Liver (tissue), 9 donors: Measurements from ENCODE around the gene CHCT1. TPM values are rescaled to one million over a fixed set of nuclear protein-coding genes. Genes with fewer than 3 reads are reported as not detected.

Experiments
- DNase-seq: peaks from one replicate; pipeline ENCODE4 v3.0.0-alpha.2; 2017; ENCODE audit warnings: low spot score
- H3K27ac ChIP-seq, 2 donors: one replicate each; pipeline ENCODE4 v1.7.0; 2013; ENCODE audit warnings: inconsistent platforms in 2 of 2, low read length in 2 of 2, control low read depth in 1 of 2, low read depth in 1 of 2, mild to moderate bottlenecking in 1 of 2
- H3K27me3 ChIP-seq, 4 donors: one replicate each; pipeline versions ENCODE4 v1.6.1 to v1.7.0; 2013; ENCODE audit warnings: low read length in 3 of 4, inconsistent platforms in 1 of 4, mild to moderate bottlenecking in 1 of 4, moderate library complexity in 1 of 4; ENCODE audit not compliant: control insufficient read depth in 4 of 4, insufficient read depth in 4 of 4
- H3K36me3 ChIP-seq, 4 donors: one replicate each; pipeline versions ENCODE4 v1.6.1 to v1.7.0; 2013; ENCODE audit warnings: low read length in 3 of 4, mild to moderate bottlenecking in 3 of 4, low read depth in 1 of 4, moderate library complexity in 1 of 4; ENCODE audit not compliant: control insufficient read depth in 4 of 4, insufficient read depth in 3 of 4
- H3K4me1 ChIP-seq, 4 donors: one replicate each; pipeline versions ENCODE4 v1.6.1 to v1.7.0; 2013; ENCODE audit warnings: low read length in 3 of 4, mild to moderate bottlenecking in 3 of 4, moderate library complexity in 1 of 4; ENCODE audit not compliant: control insufficient read depth in 4 of 4, insufficient read depth in 4 of 4
- H3K4me3 ChIP-seq, 3 donors: one replicate each; pipeline versions ENCODE4 v1.6.1 to v1.7.0; 2013; ENCODE audit warnings: low read length in 3 of 3, control low read depth in 1 of 3, low read depth in 1 of 3, mild to moderate bottlenecking in 1 of 3
- H3K9ac ChIP-seq, 2 donors: one replicate each; pipeline ENCODE4 v1.7.0; 2013; ENCODE audit warnings: low read length in 2 of 2, mild to moderate bottlenecking in 2 of 2, moderate library complexity in 2 of 2, control low read depth in 1 of 2, low read depth in 1 of 2
- H3K9me3 ChIP-seq, 4 donors: one replicate each; pipeline versions ENCODE4 v1.6.1 to v1.7.0; 2013; ENCODE audit warnings: low read length in 3 of 4; ENCODE audit not compliant: control insufficient read depth in 4 of 4
- EGR1 ChIP-seq, 2 donors: IDR thresholded peaks; 2 replicates each; pipeline ENCODE4 v1.6.1; 2016 to 2018; ENCODE audit warnings: antibody characterized with exemption in 2 of 2, low read depth in 2 of 2
- FOXA1 ChIP-seq: IDR thresholded peaks from 2 replicates; pipeline ENCODE4 v1.6.1; 2016; ENCODE audit warnings: antibody characterized with exemption
- FOXA2 ChIP-seq: IDR thresholded peaks from 2 replicates; pipeline ENCODE4 v1.6.1; 2016; ENCODE audit warnings: antibody characterized with exemption
- GABPA ChIP-seq, 2 donors: IDR thresholded peaks in 1 of 2; conservative IDR thresholded peaks in 1 of 2; 2 replicates each; pipeline ENCODE4 v1.6.1; 2016; ENCODE audit warnings: antibody characterized with exemption in 2 of 2, mild to moderate bottlenecking in 1 of 2, moderate library complexity in 1 of 2
- HNF4A ChIP-seq, 2 donors: conservative IDR thresholded peaks; 2 replicates each; pipeline ENCODE4 v1.6.1; 2016; ENCODE audit warnings: antibody characterized with exemption in 2 of 2, mild to moderate bottlenecking in 2 of 2
- HNF4G ChIP-seq: IDR thresholded peaks from 2 replicates; pipeline ENCODE4 v1.6.1; 2016; ENCODE audit warnings: antibody characterized with exemption
- JUND ChIP-seq, 2 donors: IDR thresholded peaks; 2 replicates each; pipeline ENCODE4 v1.6.1; 2016; ENCODE audit warnings: antibody characterized with exemption in 2 of 2
- NR2F2 ChIP-seq: IDR thresholded peaks from 2 replicates; pipeline ENCODE4 v1.6.1; 2016; ENCODE audit warnings: antibody characterized with exemption
- RAD21 ChIP-seq, 2 donors: IDR thresholded peaks; 2 replicates each; pipeline ENCODE4 v1.6.1; 2016; ENCODE audit warnings: antibody characterized with exemption in 2 of 2, mild to moderate bottlenecking in 2 of 2
- RXRA ChIP-seq, 2 donors: IDR thresholded peaks; 2 replicates each; pipeline ENCODE4 v1.6.1; 2017 to 2018; ENCODE audit warnings: antibody characterized with exemption in 2 of 2, mild to moderate bottlenecking in 1 of 2
- SP1 ChIP-seq: IDR thresholded peaks from 2 replicates; pipeline ENCODE4 v1.6.1; 2018; ENCODE audit warnings: antibody characterized with exemption, mild to moderate bottlenecking
- TAF1 ChIP-seq: conservative IDR thresholded peaks from 2 replicates; pipeline ENCODE4 v1.6.1; 2016; ENCODE audit warnings: antibody characterized with exemption, mild to moderate bottlenecking
- YY1 ChIP-seq: IDR thresholded peaks from 2 replicates; pipeline ENCODE4 v1.6.1; 2016; ENCODE audit warnings: antibody characterized with exemption, mild to moderate bottlenecking
- WGBS: extraction: QIAGEN DNeasy Blood & Tissue Kit; methylation state at CpG from one replicate; pipeline ENCODE4 v1.1.7; 2013; 5-methylcytosine and 5-hydroxymethylcytosine counted together
- polyA plus RNA-seq, 2 donors: library from polyadenylated mRNA; stranded (reverse) in 1 of 2; unstranded in 1 of 2; fragments of 200-250 nt in 1 of 2; fragments of >200 nt in 1 of 2; fragmentation: Nextera tagmentation in 1 of 2; extraction: Ambion mirVana in 1 of 2; gene quantifications; one replicate each; pipeline versions ENCODE4 v1.2.1 to v1.2.3, GENCODE V29; 2013 to 2015
- total RNA-seq, 2 donors: library from RNA; depleted of rRNA; stranded (reverse); fragments of >200 nt; gene quantifications; one replicate each; pipeline ENCODE4 v1.2.3, GENCODE V29; 2014
- TF ChIP-seq, protein P1 (sequence below): IDR thresholded peaks from 2 replicates; pipeline ENCODE4 v1.6.1; 2016; ENCODE audit warnings: antibody characterized with exemption, mild to moderate bottlenecking
- TF ChIP-seq, protein P2 (sequence below): IDR thresholded peaks from 2 replicates; pipeline ENCODE4 v1.6.1; 2016; ENCODE audit warnings: antibody characterized with exemption
- TF ChIP-seq, protein P3 (sequence below): fragments of 150-350 bp; IDR thresholded peaks from 2 replicates; pipeline ENCODE4 v1.5.1; 2017; ENCODE audit warnings: improper control_type of control experiment, low read depth, low read length; ENCODE audit not compliant: missing input control
- TF ChIP-seq, protein P4 (sequence below): IDR thresholded peaks from 2 replicates; pipeline ENCODE4 v1.6.1; 2016; ENCODE audit warnings: antibody characterized with exemption
- TF ChIP-seq, protein P5 (sequence below): IDR thresholded peaks from 2 replicates; pipeline ENCODE4 v1.6.1; 2016; ENCODE audit warnings: antibody characterized with exemption
- donor health status: healthy.
- donor health status: healthy.
- donor health status: healthy.
- donor health status: healthy.
- donor health status: healthy.

CHCT1 gene
- total and polyA plus RNA-seq, 4 donors = not detected

DNA sequence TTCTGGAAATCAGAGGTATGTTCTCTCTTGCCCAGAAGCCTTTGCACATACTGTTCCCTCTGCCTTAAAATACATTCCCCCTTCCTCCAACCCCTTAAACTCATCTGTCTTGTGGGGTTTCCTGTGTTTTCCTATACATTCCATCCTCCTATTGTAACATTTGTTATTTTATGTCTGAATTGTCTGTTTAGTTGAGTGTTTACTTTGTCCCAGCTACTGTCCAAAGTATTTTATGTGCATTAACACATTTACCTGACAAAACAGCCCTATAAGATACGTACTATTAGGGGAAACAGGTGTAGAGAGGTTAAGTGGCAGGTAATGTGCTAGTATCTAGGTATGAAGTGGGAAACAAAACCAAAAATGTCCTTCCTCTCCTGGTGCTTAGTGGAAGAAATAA, 42.1 kb downstream of the CHCT1 start:
- WGBS = 98% methylated on average over 1 of the region's 1 CpG
- H3K36me3 ChIP-seq = peaks cover 7 to 29% (median 23%) of the 10 kb centered on the region in 4 donors
- TF ChIP-seq TAF1 (no peak), GABPA (IDR thresholded peaks at IDR 0.05 in 1 of 2, conservative IDR thresholded peaks at IDR 0.05 in 1 of 2) (no peak), RXRA (IDR thresholded peaks at IDR 0.05) (no peak), FOXA2 (no peak), YY1 (no peak), FOXA1 (no peak), HNF4A (conservative IDR thresholded peaks at IDR 0.05) (no peak), EGR1 (IDR thresholded peaks at IDR 0.05; ENCODE audit: low read depth in 2 of 2) (no peak), JUND (IDR thresholded peaks at IDR 0.05) (no peak), SP1 (no peak), HNF4G (no peak), NR2F2 (no peak), RAD21 (IDR thresholded peaks at IDR 0.05) (no peak)
- TF ChIP-seq, protein P1, sequence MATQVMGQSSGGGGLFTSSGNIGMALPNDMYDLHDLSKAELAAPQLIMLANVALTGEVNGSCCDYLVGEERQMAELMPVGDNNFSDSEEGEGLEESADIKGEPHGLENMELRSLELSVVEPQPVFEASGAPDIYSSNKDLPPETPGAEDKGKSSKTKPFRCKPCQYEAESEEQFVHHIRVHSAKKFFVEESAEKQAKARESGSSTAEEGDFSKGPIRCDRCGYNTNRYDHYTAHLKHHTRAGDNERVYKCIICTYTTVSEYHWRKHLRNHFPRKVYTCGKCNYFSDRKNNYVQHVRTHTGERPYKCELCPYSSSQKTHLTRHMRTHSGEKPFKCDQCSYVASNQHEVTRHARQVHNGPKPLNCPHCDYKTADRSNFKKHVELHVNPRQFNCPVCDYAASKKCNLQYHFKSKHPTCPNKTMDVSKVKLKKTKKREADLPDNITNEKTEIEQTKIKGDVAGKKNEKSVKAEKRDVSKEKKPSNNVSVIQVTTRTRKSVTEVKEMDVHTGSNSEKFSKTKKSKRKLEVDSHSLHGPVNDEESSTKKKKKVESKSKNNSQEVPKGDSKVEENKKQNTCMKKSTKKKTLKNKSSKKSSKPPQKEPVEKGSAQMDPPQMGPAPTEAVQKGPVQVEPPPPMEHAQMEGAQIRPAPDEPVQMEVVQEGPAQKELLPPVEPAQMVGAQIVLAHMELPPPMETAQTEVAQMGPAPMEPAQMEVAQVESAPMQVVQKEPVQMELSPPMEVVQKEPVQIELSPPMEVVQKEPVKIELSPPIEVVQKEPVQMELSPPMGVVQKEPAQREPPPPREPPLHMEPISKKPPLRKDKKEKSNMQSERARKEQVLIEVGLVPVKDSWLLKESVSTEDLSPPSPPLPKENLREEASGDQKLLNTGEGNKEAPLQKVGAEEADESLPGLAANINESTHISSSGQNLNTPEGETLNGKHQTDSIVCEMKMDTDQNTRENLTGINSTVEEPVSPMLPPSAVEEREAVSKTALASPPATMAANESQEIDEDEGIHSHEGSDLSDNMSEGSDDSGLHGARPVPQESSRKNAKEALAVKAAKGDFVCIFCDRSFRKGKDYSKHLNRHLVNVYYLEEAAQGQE = no peak
- TF ChIP-seq, protein P2, sequence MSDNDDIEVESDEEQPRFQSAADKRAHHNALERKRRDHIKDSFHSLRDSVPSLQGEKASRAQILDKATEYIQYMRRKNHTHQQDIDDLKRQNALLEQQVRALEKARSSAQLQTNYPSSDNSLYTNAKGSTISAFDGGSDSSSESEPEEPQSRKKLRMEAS = no peak
- TF ChIP-seq, protein P3, sequence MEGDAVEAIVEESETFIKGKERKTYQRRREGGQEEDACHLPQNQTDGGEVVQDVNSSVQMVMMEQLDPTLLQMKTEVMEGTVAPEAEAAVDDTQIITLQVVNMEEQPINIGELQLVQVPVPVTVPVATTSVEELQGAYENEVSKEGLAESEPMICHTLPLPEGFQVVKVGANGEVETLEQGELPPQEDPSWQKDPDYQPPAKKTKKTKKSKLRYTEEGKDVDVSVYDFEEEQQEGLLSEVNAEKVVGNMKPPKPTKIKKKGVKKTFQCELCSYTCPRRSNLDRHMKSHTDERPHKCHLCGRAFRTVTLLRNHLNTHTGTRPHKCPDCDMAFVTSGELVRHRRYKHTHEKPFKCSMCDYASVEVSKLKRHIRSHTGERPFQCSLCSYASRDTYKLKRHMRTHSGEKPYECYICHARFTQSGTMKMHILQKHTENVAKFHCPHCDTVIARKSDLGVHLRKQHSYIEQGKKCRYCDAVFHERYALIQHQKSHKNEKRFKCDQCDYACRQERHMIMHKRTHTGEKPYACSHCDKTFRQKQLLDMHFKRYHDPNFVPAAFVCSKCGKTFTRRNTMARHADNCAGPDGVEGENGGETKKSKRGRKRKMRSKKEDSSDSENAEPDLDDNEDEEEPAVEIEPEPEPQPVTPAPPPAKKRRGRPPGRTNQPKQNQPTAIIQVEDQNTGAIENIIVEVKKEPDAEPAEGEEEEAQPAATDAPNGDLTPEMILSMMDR = no peak
- TF ChIP-seq, protein P4, sequence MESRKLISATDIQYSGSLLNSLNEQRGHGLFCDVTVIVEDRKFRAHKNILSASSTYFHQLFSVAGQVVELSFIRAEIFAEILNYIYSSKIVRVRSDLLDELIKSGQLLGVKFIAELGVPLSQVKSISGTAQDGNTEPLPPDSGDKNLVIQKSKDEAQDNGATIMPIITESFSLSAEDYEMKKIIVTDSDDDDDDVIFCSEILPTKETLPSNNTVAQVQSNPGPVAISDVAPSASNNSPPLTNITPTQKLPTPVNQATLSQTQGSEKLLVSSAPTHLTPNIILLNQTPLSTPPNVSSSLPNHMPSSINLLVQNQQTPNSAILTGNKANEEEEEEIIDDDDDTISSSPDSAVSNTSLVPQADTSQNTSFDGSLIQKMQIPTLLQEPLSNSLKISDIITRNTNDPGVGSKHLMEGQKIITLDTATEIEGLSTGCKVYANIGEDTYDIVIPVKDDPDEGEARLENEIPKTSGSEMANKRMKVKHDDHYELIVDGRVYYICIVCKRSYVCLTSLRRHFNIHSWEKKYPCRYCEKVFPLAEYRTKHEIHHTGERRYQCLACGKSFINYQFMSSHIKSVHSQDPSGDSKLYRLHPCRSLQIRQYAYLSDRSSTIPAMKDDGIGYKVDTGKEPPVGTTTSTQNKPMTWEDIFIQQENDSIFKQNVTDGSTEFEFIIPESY = no peak
- TF ChIP-seq, protein P5, sequence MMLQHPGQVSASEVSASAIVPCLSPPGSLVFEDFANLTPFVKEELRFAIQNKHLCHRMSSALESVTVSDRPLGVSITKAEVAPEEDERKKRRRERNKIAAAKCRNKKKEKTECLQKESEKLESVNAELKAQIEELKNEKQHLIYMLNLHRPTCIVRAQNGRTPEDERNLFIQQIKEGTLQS = no peak
- no peaks in the 10 kb centered on the region for H3K27me3 ChIP-seq
- H3K9ac ChIP-seq = no peak overlapping the region
- no peaks in the 10 kb centered on the region for H3K9me3 ChIP-seq
- H3K4me1 ChIP-seq = peaks cover 0 to 14% (median 2%) of the 10 kb centered on the region in 4 donors
- H3K27ac ChIP-seq = no peak overlapping the region
- H3K4me3 ChIP-seq = no peak overlapping the region
- no peak for DNase-seq
